ENCODE results near the gene TENT5C. TPM values are rescaled to one million over a fixed set of nuclear protein-coding genes. Genes with fewer than 3 reads are reported as not detected.

The TENT5C gene
- total RNA-seq, 1 experiment from 2014 or later: 0.48 TPM

DNA sequence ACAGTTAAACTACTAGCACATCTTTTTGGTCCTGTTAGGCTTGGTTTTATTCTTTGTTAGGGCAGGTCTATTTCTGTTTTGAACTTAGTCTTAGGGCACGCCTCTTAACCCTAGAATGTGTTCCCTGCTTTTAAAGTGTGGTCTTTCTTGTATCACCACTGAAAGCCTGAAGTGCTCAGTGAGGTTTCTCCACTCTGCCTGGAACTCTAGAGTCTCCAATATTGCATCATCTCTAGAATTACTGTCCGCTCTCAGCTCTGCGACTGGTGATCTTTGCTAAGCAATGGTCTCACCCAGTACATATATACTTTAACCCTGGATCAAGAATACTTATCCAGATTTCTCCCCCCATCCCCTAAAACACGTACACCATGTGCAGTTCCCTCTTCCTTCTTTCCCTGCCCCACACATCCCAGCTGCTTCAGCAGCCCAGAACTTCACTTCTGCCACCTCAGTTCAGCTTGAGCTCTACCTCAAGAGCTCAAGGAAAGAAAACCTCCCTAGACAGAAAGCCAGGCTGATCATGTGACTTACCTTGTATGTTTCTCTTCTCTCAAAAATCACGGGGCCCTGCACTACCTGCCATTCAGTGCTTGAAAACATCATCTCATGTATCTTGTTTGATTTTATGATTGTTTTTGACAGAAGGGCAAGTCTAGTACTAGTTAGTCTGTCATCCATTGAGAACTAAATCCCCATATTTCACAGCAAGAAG lies 59.9 kb downstream of the TENT5C start:
- H3K36me3 ChIP-seq (replicated peaks; ENCODE audit: control insufficient read depth, insufficient read depth, low read length): no peaks in the 10 kb centered on the region; the same call in 1 of the 2 replicates
- no peak for DNase-seq
- H3K4me3 ChIP-seq (ENCODE audit: insufficient read depth, low read depth, low read length): no peak overlapping the region
- no peaks in the 10 kb centered on the region; the same call in 1 of the 2 replicates for H3K27me3 ChIP-seq (ENCODE audit: control insufficient read depth, insufficient read depth, low read length)

DNA sequence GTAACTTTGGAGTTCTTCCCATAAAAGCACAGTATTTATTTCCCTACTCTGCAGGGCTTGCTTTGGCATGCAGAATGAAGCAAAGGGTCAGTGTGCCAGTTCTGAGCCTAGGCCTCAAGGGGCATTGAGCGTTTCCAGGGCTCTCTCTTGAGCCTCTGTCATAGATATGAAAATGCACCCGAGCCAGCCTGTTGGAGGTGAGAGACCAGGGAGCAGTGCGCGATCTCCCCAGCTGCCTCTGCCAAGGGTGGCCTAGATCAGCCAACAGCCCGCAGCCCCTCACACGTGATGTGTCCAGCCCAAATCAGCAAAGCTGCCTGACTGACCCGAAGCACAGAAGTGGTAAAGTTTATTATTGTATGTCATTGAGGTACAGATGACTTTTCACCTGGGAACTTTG lies 63.7 kb downstream of the TENT5C start:
- H3K36me3 ChIP-seq (replicated peaks; ENCODE audit: control insufficient read depth, insufficient read depth, low read length): no peaks in the 10 kb centered on the region
- no peaks in the 10 kb centered on the region; the same call in 1 of the 2 replicates for H3K27me3 ChIP-seq (ENCODE audit: control insufficient read depth, insufficient read depth, low read length)
- no peak for DNase-seq
- H3K4me3 ChIP-seq (ENCODE audit: insufficient read depth, low read depth, low read length): no peak overlapping the region

DNA sequence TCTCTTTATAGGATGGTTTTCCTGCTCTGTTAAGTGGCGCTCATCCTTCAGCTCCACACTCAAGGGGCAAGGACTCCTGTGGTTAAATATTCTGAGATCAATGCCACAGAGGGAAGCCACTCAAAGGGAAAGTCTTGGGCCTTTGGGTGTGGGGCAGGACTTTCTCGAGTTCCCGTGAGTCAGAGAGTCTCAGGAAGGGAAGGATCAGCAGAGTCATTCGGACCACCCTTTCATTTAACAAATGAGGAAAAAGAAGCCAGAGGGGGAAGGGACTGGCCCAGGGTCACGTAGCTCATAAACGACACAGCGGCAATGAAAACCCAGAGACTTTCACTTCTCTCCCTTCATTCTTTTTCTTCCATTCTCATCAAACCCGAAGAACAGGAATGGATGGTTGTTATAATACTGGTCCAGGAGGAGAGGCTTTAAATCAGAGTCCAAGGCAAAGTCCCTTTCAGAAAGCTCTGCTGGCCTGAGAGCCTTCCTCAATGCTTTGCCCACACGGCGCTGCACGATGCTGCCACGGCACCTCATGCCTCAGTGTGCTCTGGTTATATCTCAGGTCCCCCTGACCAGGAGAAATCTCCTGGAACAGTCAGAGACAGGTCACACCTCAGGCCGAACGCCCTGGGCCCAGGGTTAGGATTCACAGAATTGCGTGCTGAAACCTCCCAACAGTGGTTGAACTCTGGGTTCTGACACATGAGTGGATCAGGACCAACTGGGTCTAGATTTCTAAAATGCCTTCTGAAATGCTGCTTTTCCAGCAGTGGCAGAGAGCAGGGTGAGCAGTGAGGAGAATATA lies 65.3 kb downstream of the TENT5C start:
- Histone ChIP-seq H3K27me3 (ENCODE audit: control insufficient read depth, insufficient read depth, low read length) (no peaks in the 10 kb centered on the region; the same call in 1 of the 2 replicates), H3K4me3 (ENCODE audit: insufficient read depth, low read depth, low read length) (no peak overlapping the region), H3K36me3 (replicated peaks; ENCODE audit: control insufficient read depth, insufficient read depth, low read length) (no peaks in the 10 kb centered on the region)
- no peak for DNase-seq

DNA sequence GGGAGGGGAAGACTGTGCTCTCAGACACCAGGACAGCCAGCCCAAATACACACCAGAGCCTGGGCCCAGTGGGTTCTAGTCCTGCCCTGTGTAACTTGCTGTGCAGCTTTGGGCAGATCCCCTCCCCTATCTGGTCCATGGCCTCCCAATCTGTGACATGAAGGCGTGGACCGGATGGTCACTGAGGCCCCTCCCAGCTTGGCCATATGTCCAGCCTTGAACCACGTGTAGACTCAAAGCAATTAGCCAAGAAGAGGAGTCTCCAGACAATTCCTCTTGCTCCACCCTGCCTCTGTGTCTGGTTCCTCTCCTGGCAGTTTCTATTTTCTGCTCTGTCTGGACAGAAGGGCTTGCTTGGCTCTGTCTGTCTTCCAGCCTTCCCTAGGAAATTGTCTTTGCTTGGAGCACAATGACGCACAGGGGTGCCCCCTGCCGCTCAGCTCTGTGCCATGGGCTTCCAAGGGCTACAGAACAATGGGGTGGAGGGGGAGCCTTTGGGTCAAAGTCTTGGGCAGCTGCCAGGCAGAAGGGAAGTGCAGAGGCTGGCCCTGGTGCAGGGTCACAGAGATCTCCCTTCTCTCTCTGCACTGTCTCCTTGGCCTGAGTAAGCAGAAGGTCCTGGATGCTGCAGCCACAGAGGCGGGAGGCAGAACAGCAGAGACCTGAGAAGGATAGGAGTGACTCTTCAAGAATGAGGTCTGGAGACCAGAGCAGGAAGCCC lies 66.1 kb downstream of the TENT5C start:
- Histone ChIP-seq H3K27me3 (ENCODE audit: control insufficient read depth, insufficient read depth, low read length) (no peaks in the 10 kb centered on the region; the same call in 1 of the 2 replicates), H3K4me3 (ENCODE audit: insufficient read depth, low read depth, low read length) (no peak overlapping the region), H3K36me3 (replicated peaks; ENCODE audit: control insufficient read depth, insufficient read depth, low read length) (no peaks in the 10 kb centered on the region)
- DNase-seq: peak; percentile 69

DNA sequence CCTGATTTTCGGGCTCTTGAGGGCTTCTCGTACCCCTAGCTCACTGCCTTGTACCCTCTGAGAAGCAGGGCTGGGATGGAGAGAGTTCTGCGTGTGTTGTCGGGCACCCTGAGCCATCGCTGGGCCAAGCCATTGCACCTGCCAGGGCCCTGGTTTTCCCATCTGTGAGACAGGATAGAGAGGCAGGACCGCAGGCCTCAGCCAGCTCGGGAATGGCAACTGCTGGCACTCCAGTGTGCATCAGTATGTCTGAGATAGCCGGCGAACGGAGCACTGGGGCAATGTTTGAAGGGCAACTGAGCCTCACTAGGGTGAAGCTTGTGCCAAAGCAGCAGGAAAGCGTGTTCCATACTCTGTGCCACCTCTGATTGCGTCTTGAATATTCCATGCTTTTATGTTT lies 66.9 kb downstream of the TENT5C start:
- no peaks in the 10 kb centered on the region; the same call in 1 of the 2 replicates for H3K27me3 ChIP-seq (ENCODE audit: control insufficient read depth, insufficient read depth, low read length)
- no peaks in the 10 kb centered on the region for H3K36me3 ChIP-seq (replicated peaks; ENCODE audit: control insufficient read depth, insufficient read depth, low read length)
- no peak overlapping the region for H3K4me3 ChIP-seq (ENCODE audit: insufficient read depth, low read depth, low read length)
- no peak for DNase-seq

DNA sequence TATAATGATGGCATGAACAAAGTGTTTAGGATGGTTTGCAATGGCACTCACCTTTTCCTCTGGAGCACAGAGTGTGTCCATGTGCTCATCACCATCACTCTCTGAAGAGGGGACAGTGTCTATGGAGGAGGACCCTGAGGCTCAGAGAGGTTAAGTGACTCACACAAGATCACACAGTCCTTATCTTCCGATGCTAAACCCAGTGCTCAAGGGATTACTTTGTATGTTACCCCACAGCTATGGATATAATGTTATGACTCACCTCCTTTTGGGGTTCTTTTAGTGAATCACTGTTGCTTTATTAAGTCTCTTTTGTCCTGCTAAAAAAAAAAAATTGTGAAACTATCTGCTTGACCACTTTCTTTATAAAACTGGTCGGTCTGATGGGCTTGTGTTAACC lies 67.6 kb downstream of the TENT5C start:
- no peaks in the 10 kb centered on the region for H3K36me3 ChIP-seq (replicated peaks; ENCODE audit: control insufficient read depth, insufficient read depth, low read length)
- no peak for DNase-seq
- no peak overlapping the region for H3K4me3 ChIP-seq (ENCODE audit: insufficient read depth, low read depth, low read length)
- no peaks in the 10 kb centered on the region; the same call in 1 of the 2 replicates for H3K27me3 ChIP-seq (ENCODE audit: control insufficient read depth, insufficient read depth, low read length)

DNA sequence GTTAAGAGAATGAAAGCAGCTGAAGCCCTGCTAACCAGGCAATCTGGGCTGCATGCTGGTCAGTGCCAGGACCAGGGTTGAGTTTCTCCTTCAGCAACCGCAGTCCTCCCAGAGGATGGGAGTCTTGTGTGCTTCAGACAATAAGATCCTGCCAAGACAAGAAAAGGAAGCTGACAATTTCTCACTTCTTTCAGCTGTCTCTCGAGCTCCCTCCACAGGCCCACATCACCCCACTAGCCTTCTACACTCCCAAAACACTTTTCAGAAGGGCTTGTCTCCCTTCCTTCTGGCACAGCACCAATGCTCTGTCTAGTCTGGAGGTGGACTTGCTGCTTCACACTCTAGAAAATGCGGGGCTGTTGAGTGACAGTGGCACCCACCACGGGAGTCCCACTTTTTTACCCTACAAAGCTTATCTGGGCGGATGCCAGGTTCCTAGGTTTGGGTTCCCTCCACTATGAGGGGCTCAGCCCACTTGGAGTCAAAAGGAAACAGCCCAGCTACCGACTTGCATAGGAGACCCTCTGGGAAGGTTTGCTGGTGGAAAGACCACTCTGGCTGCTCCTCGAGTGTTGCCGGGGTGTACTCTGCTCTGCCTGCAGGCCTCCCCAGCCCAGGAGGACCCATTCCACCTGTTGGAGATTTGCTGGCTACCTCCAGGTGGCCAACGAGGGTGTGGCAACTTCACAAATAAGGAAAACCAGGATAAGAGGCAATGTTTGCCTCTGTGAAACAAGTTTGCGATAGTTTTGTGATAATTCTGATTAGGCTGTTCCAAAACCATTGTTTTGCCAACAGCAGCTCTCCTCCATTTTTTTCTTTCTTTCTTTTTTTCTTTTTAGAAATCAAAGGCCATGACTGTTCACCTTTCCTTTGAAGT lies 68.9 kb downstream of the TENT5C start:
- DNase-seq: peak; percentile 45

DNA sequence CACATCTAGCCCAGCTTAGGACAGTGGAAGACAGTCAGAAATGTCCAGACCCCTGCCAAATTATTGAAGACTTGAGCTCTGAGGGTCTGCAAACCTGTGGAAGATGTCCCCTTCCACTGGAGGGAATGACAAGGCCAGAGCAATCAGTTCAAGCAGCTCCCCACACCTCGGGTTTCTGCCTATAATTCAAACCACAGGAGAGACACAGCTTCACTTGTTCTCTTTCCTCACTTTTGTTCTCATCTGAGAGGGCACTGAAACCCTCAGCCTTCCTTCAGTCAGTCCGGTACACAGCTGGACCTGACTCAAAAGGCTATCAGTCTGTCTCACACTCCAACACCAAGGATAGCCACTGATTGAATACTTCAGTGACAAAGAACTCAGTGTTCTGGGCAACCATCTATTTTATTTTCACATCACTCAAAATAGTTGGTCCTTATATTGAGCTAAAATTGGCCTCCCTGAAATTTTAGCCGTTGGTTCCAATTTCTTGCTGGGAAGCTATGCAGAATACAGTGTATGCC lies 70.1 kb downstream of the TENT5C start:
- H3K36me3 ChIP-seq (replicated peaks; ENCODE audit: control insufficient read depth, insufficient read depth, low read length): no peaks in the 10 kb centered on the region
- DNase-seq: no peak
- H3K27me3 ChIP-seq (ENCODE audit: control insufficient read depth, insufficient read depth, low read length): no peaks in the 10 kb centered on the region
- no peak overlapping the region for H3K4me3 ChIP-seq (ENCODE audit: insufficient read depth, low read depth, low read length)

More for the DNA sequence above, 68.9 kb downstream of the TENT5C start:
- H3K4me3 ChIP-seq (ENCODE audit: insufficient read depth, low read depth, low read length): no peak overlapping the region
- H3K27me3 ChIP-seq (ENCODE audit: control insufficient read depth, insufficient read depth, low read length): no peaks in the 10 kb centered on the region; the same call in 1 of the 2 replicates
- no peaks in the 10 kb centered on the region for H3K36me3 ChIP-seq (replicated peaks; ENCODE audit: control insufficient read depth, insufficient read depth, low read length)

DNA sequence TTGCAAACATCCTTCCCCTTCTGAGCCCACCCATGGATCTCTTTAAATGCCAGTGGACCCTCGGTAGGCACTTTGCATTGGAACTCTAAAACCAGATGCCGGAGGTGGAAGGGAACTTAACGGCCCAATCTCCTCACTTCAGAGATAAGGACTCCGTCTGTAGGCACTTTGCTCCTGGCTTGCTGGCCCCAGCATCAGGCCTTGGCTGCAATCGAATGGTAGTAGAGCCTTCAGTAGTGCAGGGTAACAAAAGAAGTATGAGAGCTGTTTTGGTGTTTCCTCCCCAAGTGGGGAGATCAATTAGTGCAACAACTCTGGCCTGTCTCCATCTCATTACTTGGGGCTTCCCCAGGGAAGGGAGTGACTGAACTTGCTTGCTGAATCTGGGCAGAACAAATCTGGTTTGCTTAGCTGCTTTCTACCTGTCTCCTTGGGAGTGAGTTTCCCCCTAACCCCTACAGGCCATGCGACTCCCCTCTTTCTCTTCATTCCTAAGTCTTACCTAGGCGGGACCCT lies 70.8 kb downstream of the TENT5C start:
- Histone ChIP-seq H3K4me3 (ENCODE audit: insufficient read depth, low read depth, low read length) (no peak overlapping the region), H3K36me3 (replicated peaks; ENCODE audit: control insufficient read depth, insufficient read depth, low read length) (no peaks in the 10 kb centered on the region), H3K27me3 (ENCODE audit: control insufficient read depth, insufficient read depth, low read length) (no peaks in the 10 kb centered on the region)
- DNase-seq: peak; percentile 33

Other genes with a start within 250 kb of the TENT5C start
- 16.0 and 17.8 TPM in 2 replicates for gene MAN1A2, start 238.6 kb upstream of the TENT5C start, total RNA-seq (2014; rRNA removed; shearing (Covaris generic))

All from H7 (cell line).